Suprapubic skin (tissue), 4 donors: ENCODE results near the gene VAMP2. TPM values are rescaled to one million over a fixed set of nuclear protein-coding genes. Genes with fewer than 3 reads are reported as not detected.

Experiments
- DNase-seq, 2 donors: peaks; one replicate each; pipeline ENCODE4 v3.0.0-alpha.2; 2019; ENCODE audit warnings: low spot score in 2 of 2
- H3K27ac ChIP-seq: fragments of 200-600 bp; sonication (generic); one replicate; pipeline ENCODE4 v1.5.1; 2019
- H3K27me3 ChIP-seq: fragments of 200-600 bp; sonication (generic); one replicate; pipeline ENCODE4 v1.5.1; 2019
- H3K36me3 ChIP-seq: fragments of 200-600 bp; sonication (generic); one replicate; pipeline ENCODE4 v1.5.1; 2019
- H3K4me1 ChIP-seq: fragments of 200-600 bp; sonication (generic); one replicate; pipeline ENCODE4 v1.5.1; 2019
- H3K4me3 ChIP-seq: fragments of 200-600 bp; sonication (generic); one replicate; pipeline ENCODE4 v1.5.1; 2019; ENCODE audit warnings: mild to moderate bottlenecking
- H3K9me3 ChIP-seq: fragments of 200-600 bp; sonication (generic); one replicate; pipeline ENCODE4 v1.5.1; 2019
- EP300 ChIP-seq: sonication (generic); formaldehyde crosslinking; IDR thresholded peaks from one replicate; pipeline ENCODE4 v1.6.1; 2017; ENCODE audit warnings: antibody characterized with exemption
- POLR2A ChIP-seq, 2 donors: fragments of 450-650 bp; IDR thresholded peaks; one replicate each; pipeline ENCODE4 v1.6.1; 2017; ENCODE audit warnings: antibody characterized with exemption in 2 of 2, mild to moderate bottlenecking in 2 of 2, moderate library complexity in 2 of 2
- POLR2AphosphoS5 ChIP-seq, 3 donors: sonication (generic); formaldehyde crosslinking; IDR thresholded peaks; one replicate each; pipeline ENCODE4 v1.6.1; 2017; ENCODE audit warnings: antibody characterized with exemption in 3 of 3
- WGBS: methylation state at CpG from one replicate; pipeline ENCODE4 v1.1.5; 2018; 5-methylcytosine and 5-hydroxymethylcytosine counted together
- total RNA-seq, 4 donors: library from RNA; depleted of rRNA; stranded (reverse); fragments of >200 nt; gene quantifications; one replicate each; pipeline ENCODE4 v1.1.0, GENCODE V29; 2016
- TF ChIP-seq, protein P1 (sequence below), 2 donors: fragments of 200-600 bp in 1 of 2; fragments of 450-650 bp in 1 of 2; sonication (generic) in 1 of 2; IDR thresholded peaks; one replicate each; pipeline ENCODE4 v1.5.1; 2016 to 2019; ENCODE audit warnings: antibody characterized with exemption in 2 of 2, mild to moderate bottlenecking in 1 of 2, moderate library complexity in 1 of 2

The VAMP2 gene
- total RNA-seq, 4 donors from 2014 or later: 41.2 to 64.3 (median 52.8) TPM

DNA sequence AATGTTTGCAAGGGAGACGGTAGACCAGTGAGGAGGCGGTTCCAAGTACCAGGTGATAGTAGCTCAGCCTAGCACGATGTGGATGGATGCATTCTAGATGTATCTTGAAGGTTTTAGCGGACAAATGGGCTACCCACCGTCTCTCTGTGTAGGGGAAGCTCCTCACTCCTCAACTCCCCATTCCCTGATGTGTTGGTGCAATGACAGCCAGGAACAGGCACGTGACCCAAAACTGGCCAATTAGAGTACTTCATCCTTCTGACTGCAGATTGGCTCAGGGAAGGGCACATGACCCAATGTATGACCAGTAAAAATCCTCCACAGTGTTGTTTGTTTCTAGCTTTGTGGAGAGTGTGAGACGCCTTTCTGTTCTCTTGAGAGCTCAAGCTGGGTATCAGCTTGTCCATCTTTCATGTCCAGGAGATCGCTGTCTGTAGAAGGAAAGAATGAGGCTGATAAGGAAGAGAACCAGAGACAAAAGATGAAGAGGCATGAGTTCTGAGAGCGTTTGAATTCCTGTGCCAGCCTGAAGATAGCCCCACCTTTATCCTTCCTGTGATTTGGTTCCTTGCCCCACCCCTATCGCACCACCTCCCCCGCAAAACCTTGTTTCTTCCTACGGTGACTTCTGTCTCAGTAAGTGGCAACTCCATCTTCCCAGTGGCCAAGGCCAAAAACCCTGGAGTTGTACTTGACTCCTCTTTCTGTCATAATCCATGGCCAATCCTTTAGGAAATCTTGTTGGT, 29.5 kb upstream of the VAMP2 start:
- H3K36me3 ChIP-seq: no peaks in the 10 kb centered on the region
- WGBS: 3% methylated on average over 12 of the region's 12 CpGs

DNA sequence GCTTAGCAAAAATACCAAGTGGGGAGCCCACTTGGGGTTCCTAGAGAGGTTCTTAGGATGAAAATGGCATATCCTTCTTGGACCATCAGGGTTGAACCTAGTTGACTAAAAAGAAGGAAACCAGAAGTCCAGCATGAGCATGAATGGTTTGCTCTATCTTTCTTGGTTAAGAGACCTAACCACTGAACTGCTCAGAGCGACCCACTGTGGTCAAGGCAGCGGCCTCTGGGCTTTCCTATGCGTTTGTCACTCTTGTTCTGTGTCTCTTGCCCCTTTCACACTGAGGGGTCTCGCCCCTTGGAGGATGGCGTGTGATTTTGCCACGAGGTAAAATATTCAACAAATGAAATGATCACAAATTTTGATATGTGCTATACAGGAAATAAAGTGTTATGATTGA, 27.8 kb upstream of the VAMP2 start:
- Histone ChIP-seq H3K4me3 (peak overlapping the region; percentile 96), H3K36me3 (no peaks in the 10 kb centered on the region), H3K4me1 (peaks cover 62% of the 10 kb centered on the region), H3K27me3 (no peaks in the 10 kb centered on the region), H3K9me3 (no peaks in the 10 kb centered on the region), H3K27ac (peak overlapping the region; percentile 95)
- 37% methylated on average over 6 of the region's 6 CpGs for WGBS
- TF ChIP-seq POLR2AphosphoS5 (IDR thresholded peaks at IDR 0.05) (no peak), POLR2A (IDR thresholded peaks at IDR 0.05) (no peak), EP300 (no peak)
- TF ChIP-seq, protein P1, sequence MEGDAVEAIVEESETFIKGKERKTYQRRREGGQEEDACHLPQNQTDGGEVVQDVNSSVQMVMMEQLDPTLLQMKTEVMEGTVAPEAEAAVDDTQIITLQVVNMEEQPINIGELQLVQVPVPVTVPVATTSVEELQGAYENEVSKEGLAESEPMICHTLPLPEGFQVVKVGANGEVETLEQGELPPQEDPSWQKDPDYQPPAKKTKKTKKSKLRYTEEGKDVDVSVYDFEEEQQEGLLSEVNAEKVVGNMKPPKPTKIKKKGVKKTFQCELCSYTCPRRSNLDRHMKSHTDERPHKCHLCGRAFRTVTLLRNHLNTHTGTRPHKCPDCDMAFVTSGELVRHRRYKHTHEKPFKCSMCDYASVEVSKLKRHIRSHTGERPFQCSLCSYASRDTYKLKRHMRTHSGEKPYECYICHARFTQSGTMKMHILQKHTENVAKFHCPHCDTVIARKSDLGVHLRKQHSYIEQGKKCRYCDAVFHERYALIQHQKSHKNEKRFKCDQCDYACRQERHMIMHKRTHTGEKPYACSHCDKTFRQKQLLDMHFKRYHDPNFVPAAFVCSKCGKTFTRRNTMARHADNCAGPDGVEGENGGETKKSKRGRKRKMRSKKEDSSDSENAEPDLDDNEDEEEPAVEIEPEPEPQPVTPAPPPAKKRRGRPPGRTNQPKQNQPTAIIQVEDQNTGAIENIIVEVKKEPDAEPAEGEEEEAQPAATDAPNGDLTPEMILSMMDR (IDR thresholded peaks at IDR 0.05): no peak
- DNase-seq: no peak

More for the DNA sequence above, 29.5 kb upstream of the VAMP2 start:
- H3K27ac ChIP-seq: peak overlapping the region; percentile 86
- H3K9me3 ChIP-seq: no peaks in the 10 kb centered on the region
- H3K4me3 ChIP-seq: peak overlapping the region; percentile 44
- peaks cover 49% of the 10 kb centered on the region for H3K4me1 ChIP-seq
- peak; percentile 90 to 91 for DNase-seq
- no peaks in the 10 kb centered on the region for H3K27me3 ChIP-seq
- TF ChIP-seq EP300 (no peak), POLR2AphosphoS5 (IDR thresholded peaks at IDR 0.05) (peak in 1 of 3 donors; percentile 27), POLR2A (IDR thresholded peaks at IDR 0.05) (peak in 1 of 2 donors; percentile 47)
- TF ChIP-seq, protein P1 (IDR thresholded peaks at IDR 0.05): no peak

DNA sequence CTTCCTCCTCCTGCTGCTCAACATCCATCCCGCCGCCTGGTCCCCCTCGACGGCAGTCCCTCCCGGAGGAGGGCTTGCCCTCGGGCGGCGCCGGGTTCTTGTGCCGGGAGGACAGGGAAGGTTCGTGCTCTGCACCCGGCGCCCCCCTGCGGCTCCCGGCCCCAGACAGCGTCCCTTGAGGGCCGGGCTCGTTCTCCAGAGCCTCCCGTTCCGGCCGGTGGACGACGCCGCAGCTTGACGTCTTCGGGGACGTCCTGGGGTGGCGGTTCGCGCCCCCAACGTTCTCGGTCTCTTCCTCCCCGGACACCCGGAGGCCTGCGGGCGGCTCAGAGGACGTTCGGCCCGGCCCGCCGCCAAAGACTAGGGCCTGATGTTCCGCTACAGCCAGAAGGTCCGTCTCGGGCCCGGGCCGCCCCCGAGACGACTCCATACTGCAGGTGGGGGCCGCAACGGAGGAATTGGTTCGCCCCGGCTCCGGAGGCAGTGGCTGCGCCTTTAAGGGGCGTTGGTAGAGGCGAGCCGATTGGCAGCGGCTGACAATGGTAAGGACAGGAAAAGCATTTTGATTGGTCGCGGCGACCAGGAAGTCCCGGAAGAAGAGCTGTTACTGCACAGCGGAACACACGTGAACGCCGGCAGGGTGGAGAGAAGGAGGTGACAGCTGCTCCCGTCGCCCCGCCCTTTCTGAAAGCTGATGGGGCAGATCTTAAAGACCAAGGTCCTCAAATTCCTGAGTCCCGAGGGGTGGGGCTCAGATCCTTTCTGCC, 27.1 kb upstream of the VAMP2 start, which contains the start of gene BORCS6:
Gene BORCS6 (minus strand): TSS at position 470 of the 767 bp plus-strand sequence. CDS start 40 bp downstream, at position 430.
- peak; percentile 98 to 99 for DNase-seq
- Histone ChIP-seq H3K9me3 (no peaks in the 10 kb centered on the region), H3K27ac (peak within 1 kb of the TSS; percentile 95), H3K4me3 (peak within 1 kb of the TSS; percentile 96), H3K4me1 (peaks cover 63% of the 10 kb centered on the region), H3K36me3 (no peaks in the 10 kb centered on the region), H3K27me3 (no peaks in the 10 kb centered on the region)
- TF ChIP-seq POLR2AphosphoS5 (IDR thresholded peaks at IDR 0.05) (peak in 1 of 3 donors; percentile 3), EP300 (no peak), POLR2A (IDR thresholded peaks at IDR 0.05) (no peak)
- TF ChIP-seq, protein P1 (IDR thresholded peaks at IDR 0.05): no peak
- 0% methylated on average over 25 of the region's 70 CpGs for WGBS

DNA sequence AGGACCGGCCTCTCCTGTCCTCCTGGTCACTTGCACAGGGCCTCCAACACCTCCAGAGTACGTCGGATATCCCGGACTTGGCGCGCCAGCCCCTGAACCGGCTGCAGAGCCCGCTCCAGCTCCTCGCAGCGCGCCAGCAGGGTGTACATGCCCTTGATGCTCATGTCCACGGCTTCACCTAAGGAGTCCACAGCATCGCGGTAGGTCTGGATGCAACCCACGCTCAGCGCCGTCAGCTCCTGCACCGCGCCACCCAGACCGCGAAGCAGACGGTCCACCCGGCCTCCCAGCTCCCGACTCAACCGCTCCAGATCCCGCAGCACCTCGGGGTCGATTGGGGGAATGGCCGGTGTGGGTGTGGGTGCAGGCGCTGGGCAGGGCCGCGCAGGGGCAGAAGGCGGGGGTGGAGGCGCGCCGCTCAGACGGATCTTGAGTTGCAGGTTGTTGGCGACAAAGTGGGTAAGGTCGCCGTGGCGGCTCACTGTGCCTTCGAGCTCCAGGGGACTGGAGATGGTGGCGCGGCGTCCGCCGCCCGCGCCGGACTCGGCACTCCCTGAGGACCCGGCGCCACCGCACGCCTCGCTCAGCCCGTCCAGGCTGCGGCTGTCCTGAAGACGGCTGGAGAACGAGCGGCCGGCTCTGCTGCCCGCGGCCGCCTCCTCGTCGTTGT, 26.4 kb upstream of the VAMP2 start:
- H3K4me1 ChIP-seq: peaks cover 63% of the 10 kb centered on the region
- no peaks in the 10 kb centered on the region for H3K27me3 ChIP-seq
- no peaks in the 10 kb centered on the region for H3K36me3 ChIP-seq
- peak overlapping the region; percentile 96 for H3K4me3 ChIP-seq
- no peaks in the 10 kb centered on the region for H3K9me3 ChIP-seq
- TF ChIP-seq POLR2A (IDR thresholded peaks at IDR 0.05) (no peak), POLR2AphosphoS5 (IDR thresholded peaks at IDR 0.05) (no peak), EP300 (no peak)
- TF ChIP-seq, protein P1 (IDR thresholded peaks at IDR 0.05): no peak
- whole genome bisulfite sequencing: no CpG with 5 or more reads among the region's 67 CpGs
- peak overlapping the region; percentile 95 for H3K27ac ChIP-seq
- peak in 1 of 2 donors; percentile 77 for DNase-seq
